Cardiac septum (tissue), 1 donor: ENCODE measurements around the gene DCAF12L1. TPM values are rescaled to one million over a fixed set of nuclear protein-coding genes. Genes with fewer than 3 reads are reported as not detected.

Experiments
- DNase-seq: peaks from one replicate; pipeline ENCODE4 v3.0.0-alpha.2; 2020; ENCODE audit warnings: low spot score
- intact Hi-C: fragments of 100-400 bp; cut with DNase I; formaldehyde crosslinking; loops from one replicate; pipeline ENCODE4 v1.14.0; 2022
- long read RNA-seq: library from polyadenylated mRNA; unstranded; transcript quantifications from one replicate; pipeline ENCODE4 v2.0.0, GENCODE V29; 2021
- total RNA-seq: library from RNA; stranded (reverse); fragmentation: NEBNext Ultra II Directional; extraction: Animal tissue kit (Norgen Biotek cat#: 25700); gene quantifications from one replicate; pipeline ENCODE4 v1.2.1, GENCODE V29; 2021
- donor health status: DM: no; HTN: no; CAD: no.

Gene DCAF12L1
- not detected for total RNA-seq
- long read RNA-seq, result 0 reads

GRCh38 chrX:126552313-126553022 is at the start of gene DCAF12L1:
Gene DCAF12L1, minus strand, starts transcription at chrX:126552814. Its CDS starts 206 bp downstream, at chrX:126552608.
- DNase-seq, result no peak
- intact Hi-C loops, result no loop called here

DNA sequence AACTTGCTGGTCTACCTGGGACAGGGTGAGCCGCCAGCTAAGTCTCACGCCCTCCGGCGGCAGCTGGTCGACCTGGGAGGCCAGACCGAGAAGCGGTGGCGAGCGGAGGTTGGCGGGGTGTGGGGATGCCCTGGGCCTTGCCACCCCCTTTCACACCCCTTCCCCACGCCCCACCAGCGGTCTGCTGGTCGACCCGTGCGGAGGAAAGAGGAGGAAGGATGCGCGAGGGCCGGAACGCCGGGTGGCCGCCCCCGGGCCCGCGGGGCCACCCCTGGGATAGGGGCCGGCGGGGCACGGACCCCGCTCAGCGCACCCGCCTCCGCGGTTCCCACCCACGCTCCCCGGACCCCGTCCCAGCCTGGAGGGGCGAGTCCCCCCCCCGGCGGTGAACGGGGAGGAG is 28.3 kb upstream of the DCAF12L1 start:
- intact Hi-C loops, result no loop called here
- DNase-seq, result no peak

- no peak for DNase-seq
- intact Hi-C loops, result no loop called here
Observed at GRCh38 chrX:126575911-126576310, 23.3 kb upstream of the DCAF12L1 start.

GRCh38 chrX:126557151-126557550 is 4.5 kb upstream of the DCAF12L1 start:
- intact Hi-C loops, result no loop called here
- no peak for DNase-seq

- intact Hi-C loops, result no loop called here
- no peak for DNase-seq
Observed at GRCh38 chrX:126551725-126552312, 795 bp downstream of the DCAF12L1 start.

GRCh38 chrX:126551306-126551705 is 1.3 kb downstream of the DCAF12L1 start:
- intact Hi-C loops, result no loop called here
- no peak for DNase-seq

GRCh38 chrX:126550816-126551215 is 1.8 kb downstream of the DCAF12L1 start:
- DNase-seq, result no peak
- intact Hi-C loops, result no loop called here

DNA sequence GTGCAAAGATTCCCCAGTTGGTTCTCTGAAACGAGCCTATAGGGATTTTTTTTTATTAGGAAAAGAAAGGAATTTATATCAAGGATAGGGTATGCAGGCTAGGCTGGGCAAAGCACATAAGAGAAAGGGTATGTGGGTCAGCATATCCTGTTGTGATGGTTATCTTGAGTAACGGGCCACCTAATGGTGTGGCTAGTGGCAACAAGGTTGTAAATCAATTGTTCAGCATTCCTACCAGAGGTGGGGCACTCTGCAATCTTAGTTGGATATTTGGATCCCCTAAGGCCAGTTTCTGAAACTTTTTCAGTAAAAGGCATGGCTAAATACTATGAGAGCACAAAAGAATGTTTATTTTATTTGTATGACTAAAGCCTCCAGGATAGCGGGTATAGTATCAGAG is 42.7 kb downstream of the DCAF12L1 start:
- no peak for DNase-seq
- intact Hi-C loops, result no loop called here
